ENCODE measurements around the gene SPACA6.
"Not testable (repeated sequence)": the region's sequence is repeated elsewhere in the genome, so short reads cannot be mapped to it uniquely, and the experiment has no call there.

SPACA6 gene

GRCh38 chr19:51654783-51655182 lies 38.3 kb upstream of the SPACA6 start:
- Histone ChIP-seq H3K4me3 (no peak overlapping the region), H3K27ac (no peak overlapping the region)
- DNase-seq (ENCODE audit: low spot score), result no peak
- TF ChIP-seq, protein P1, sequence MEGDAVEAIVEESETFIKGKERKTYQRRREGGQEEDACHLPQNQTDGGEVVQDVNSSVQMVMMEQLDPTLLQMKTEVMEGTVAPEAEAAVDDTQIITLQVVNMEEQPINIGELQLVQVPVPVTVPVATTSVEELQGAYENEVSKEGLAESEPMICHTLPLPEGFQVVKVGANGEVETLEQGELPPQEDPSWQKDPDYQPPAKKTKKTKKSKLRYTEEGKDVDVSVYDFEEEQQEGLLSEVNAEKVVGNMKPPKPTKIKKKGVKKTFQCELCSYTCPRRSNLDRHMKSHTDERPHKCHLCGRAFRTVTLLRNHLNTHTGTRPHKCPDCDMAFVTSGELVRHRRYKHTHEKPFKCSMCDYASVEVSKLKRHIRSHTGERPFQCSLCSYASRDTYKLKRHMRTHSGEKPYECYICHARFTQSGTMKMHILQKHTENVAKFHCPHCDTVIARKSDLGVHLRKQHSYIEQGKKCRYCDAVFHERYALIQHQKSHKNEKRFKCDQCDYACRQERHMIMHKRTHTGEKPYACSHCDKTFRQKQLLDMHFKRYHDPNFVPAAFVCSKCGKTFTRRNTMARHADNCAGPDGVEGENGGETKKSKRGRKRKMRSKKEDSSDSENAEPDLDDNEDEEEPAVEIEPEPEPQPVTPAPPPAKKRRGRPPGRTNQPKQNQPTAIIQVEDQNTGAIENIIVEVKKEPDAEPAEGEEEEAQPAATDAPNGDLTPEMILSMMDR (IDR thresholded peaks at IDR 0.05), result no peak

GRCh38 chr19:51660975-51661600 lies 32.0 kb upstream of the SPACA6 start:
- no peak for DNase-seq (ENCODE audit: low spot score)

GRCh38 chr19:51663650-51664049 lies 29.5 kb upstream of the SPACA6 start:
- TF ChIP-seq, protein P1 (IDR thresholded peaks at IDR 0.05), result no peak
- no peak overlapping the region for H3K27ac ChIP-seq
- DNase-seq (ENCODE audit: low spot score), result no peak
- no peak overlapping the region for H3K4me3 ChIP-seq

More at GRCh38 chr19:51660975-51661600, 32.0 kb upstream of the SPACA6 start:
- TF ChIP-seq, protein P1 (IDR thresholded peaks at IDR 0.05), result peak; percentile 22
- Histone ChIP-seq H3K27ac (no peak overlapping the region), H3K4me3 (no peak overlapping the region)

GRCh38 chr19:51664131-51664530 lies 29.0 kb upstream of the SPACA6 start:
- DNase-seq (ENCODE audit: low spot score), result no peak

GRCh38 chr19:51664997-51665396 lies 28.1 kb upstream of the SPACA6 start:
- TF ChIP-seq, protein P1 (IDR thresholded peaks at IDR 0.05), result no peak
- Histone ChIP-seq H3K27ac (no peak overlapping the region), H3K4me3 (no peak overlapping the region)
- DNase-seq (ENCODE audit: low spot score), result no peak

More at GRCh38 chr19:51664131-51664530, 29.0 kb upstream of the SPACA6 start:
- H3K4me3 ChIP-seq, result no peak overlapping the region
- no peak overlapping the region for H3K27ac ChIP-seq
- TF ChIP-seq, protein P1 (IDR thresholded peaks at IDR 0.05), result no peak

- no peak for DNase-seq (ENCODE audit: low spot score)
- TF ChIP-seq, protein P1 (IDR thresholded peaks at IDR 0.05), result no peak
- Histone ChIP-seq H3K4me3 (no peak overlapping the region), H3K27ac (no peak overlapping the region)
Observed at GRCh38 chr19:51668216-51668615, 24.9 kb upstream of the SPACA6 start.

DNA sequence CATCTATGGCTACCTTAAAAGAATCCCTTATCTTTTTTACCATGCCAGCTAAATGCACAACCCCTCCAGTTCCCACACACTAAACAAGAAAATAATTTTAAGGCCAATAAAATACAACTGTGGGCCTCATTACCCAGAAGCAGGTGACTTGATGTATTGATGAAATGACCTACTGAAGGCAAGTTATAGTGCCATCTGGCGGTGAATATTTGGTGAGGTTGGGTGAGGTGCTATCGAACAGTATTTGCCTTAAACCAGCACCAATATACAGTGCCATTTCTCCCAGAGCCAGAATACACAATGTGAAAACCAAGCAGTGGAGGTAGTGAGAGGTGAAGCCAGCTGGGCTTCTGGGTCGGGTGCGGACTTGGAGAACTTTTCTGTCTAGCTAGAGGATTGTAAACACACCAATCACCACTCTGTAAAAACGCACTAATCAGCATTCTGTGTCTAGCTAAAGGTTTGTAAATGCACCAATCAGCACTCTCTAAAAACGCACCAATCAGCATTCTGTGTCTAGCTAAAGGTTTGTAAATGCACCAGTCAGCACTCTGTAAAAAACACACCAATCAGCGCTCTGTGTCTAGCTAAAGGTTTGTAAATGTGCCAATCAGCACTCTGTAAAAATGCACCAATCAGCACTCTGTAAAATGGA lies 17.1 kb upstream of the SPACA6 start:
- H3K27ac ChIP-seq; DNase-seq (ENCODE audit: low spot score); H3K4me3 ChIP-seq: not testable (repeated sequence)
